Heart right ventricle (tissue), 16 donors: ENCODE results near the gene LTBP2. TPM values are rescaled to one million over a fixed set of nuclear protein-coding genes. Genes with fewer than 3 reads are reported as not detected.
A peak's percentile ranks its signal among the peaks of the same experiment; 100 is the strongest.

Experiments used
- ATAC-seq, 8 donors: fragments of 200-7000 bp; cut with Tn5 transposase; one replicate each; pipeline ENCODE4 v1.9.1; 2020; ENCODE audit warnings: mild to moderate bottlenecking in 8 of 8, moderate library complexity in 8 of 8, moderate number of reproducible peaks in 1 of 8
- DNase-seq, 2 donors: peaks; one replicate each; pipeline ENCODE4 v3.0.0-alpha.2; 2020
- H3K27ac ChIP-seq, 10 donors: fragments of 200-600 bp; sonication (generic) in 2 of 10; one replicate each; pipeline versions ENCODE4 v1.5.0 to v1.8.0; 2020 to 2022; ENCODE audit warnings: mild to moderate bottlenecking in 3 of 10
- H3K27me3 ChIP-seq, 7 donors: fragments of 200-600 bp; one replicate each; pipeline ENCODE4 v1.8.0; 2021 to 2022; ENCODE audit warnings: mild to moderate bottlenecking in 2 of 7
- H3K36me3 ChIP-seq, 9 donors: fragments of 200-600 bp; sonication (generic) in 1 of 9; one replicate each; pipeline versions ENCODE4 v1.5.0 to v1.8.0; 2020 to 2022; ENCODE audit warnings: mild to moderate bottlenecking in 2 of 9
- H3K4me1 ChIP-seq, 9 donors: fragments of 200-600 bp; sonication (generic) in 1 of 9; one replicate each; pipeline versions ENCODE4 v1.5.0 to v1.8.0; 2020 to 2022; ENCODE audit warnings: mild to moderate bottlenecking in 4 of 9
- H3K4me3 ChIP-seq, 10 donors: fragments of 200-600 bp; sonication (generic) in 2 of 10; one replicate each; pipeline versions ENCODE4 v1.5.0 to v1.8.0; 2020 to 2022; ENCODE audit warnings: mild to moderate bottlenecking in 7 of 10, moderate library complexity in 2 of 10
- H3K9me3 ChIP-seq, 11 donors: fragments of 200-600 bp in 10 of 11; sonication (generic) in 2 of 11; one replicate each; pipeline versions ENCODE4 v1.5.0 to v1.8.0; 2013 to 2022; ENCODE audit warnings: mild to moderate bottlenecking in 2 of 11, control low read depth in 1 of 11, moderate library complexity in 1 of 11
- WGBS, 2 donors: extraction: QIAGEN DNeasy Blood & Tissue Kit; methylation state at CpG; one replicate each; pipeline ENCODE4 v1.1.7; 2013; ENCODE audit warnings: inconsistent platforms in 1 of 2; 5-methylcytosine and 5-hydroxymethylcytosine counted together
- intact Hi-C, 10 donors: fragments of 100-400 bp; cut with DNase I; formaldehyde crosslinking; loops; one replicate each; pipeline versions ENCODE4 v1.11.1 to v1.14.2; 2022
- polyA plus RNA-seq, 2 donors: library from polyadenylated mRNA; stranded (reverse); fragments of 200-250 nt; gene quantifications; one replicate each; pipeline ENCODE4 v1.2.3, GENCODE V29; 2013
- total RNA-seq, 10 donors: library from RNA; stranded (reverse); fragmentation: NEBNext Ultra II Directional in 3 of 10; extraction: Animal tissue kit (Norgen Biotek cat#: 25700) in 3 of 10; gene quantifications; one replicate each; pipeline versions ENCODE4 v1.2.1 to v1.2.4, GENCODE V29; 2021 to 2023
- TF ChIP-seq, protein P1 (sequence below), 9 donors: fragments of 200-600 bp; sonication (generic) in 2 of 9; IDR thresholded peaks; one replicate each; pipeline versions ENCODE4 v1.5.0 to v1.8.0; 2021 to 2022; ENCODE audit warnings: antibody characterized with exemption in 9 of 9, mild to moderate bottlenecking in 5 of 9, moderate library complexity in 1 of 9
- donor health status: Arrhythmogenic right ventricular cardiomyopathy.
- donor health status: ischemic (EF 13 %, LVEDD 7.1; RV severe dilation, severe dysfunction).
- donor health status: healthy with polysubstance abuse.
- donor health status: DM: no; HTN: yes; CAD: no.
- donor health status: DM: no; HTN: no; CAD: no.
- donor health status: ischemic (EF 25% LVEDD 6.9; RV normal size, moderate dysfunction).
- donor health status: ischemic (EF 25% LVEDD 5.7; RV mildly dilated, moderate dysfunction).
- donor health status: healthy.
- donor health status: DM: yes; HTN: yes; CAD: no.
- donor health status: Ischemic cardiomyopathy.
- donor health status: ischemic (EF 35%, LVEDD 5.7; RV mildly dilated, moderate dysfunction).
- donor health status: nonischemic (EF 11% LVEDD 7.7; RV severe dilation, severe dysfunction).
- donor health status: DM: yes; HTN: yes; CAD: no.
- donor health status: PGD.
- donor health status: ischemic (EF 29% LVEDD 5.4; RV normal size, mild dysfunction).
- donor health status: nonischemic (EF 23%, LVEDD 6.1; RV moderate dilation, normal function).

Gene LTBP2
- total and polyA plus RNA-seq, 12 donors = 3.5 to 50.3 (median 17.3) TPM

DNA sequence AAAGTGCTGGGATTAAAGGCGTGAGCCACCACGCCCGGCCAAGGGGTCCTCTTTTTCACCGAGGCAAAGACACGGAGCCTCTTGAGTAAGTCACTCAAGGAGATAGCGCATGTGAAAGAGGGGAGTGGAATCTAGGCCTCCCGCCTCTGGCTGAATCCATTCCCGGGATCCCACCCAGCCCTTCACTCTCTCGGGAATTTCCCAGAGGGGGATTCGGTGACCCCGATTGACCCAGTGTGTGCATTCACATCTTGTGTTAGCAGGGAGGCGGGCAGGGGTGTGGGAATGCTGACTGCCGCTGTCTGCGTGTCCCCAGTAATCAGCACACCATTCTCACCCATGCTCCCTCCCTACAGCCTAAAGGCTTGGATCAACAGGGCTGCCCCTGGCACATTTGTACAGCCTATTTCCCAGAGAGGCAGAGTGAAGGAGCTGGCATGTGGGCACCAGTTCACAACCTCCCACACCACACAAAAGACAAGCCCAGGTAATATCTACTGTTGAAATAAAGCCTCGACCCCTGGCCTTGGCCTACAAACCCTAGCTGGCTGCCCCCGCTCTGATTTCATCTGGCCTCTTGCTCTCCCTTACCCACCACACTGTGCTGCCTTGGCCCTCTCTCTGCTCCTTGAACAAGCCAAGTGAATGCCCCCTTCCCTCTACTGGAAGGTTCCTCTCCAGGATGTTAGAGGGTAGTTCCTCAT lies 1.3 kb upstream of the LTBP2 start:
- Histone ChIP-seq H3K4me3 (peak overlapping the region in 1 of 10 donors; percentile 60), H3K27me3 (peaks cover 0 to 43% (median 21%) of the 10 kb centered on the region in 7 donors), H3K4me1 (peaks cover 3 to 74% (median 19%) of the 10 kb centered on the region in 9 donors), H3K36me3 (no peaks in the 10 kb centered on the region), H3K27ac (peak overlapping the region in 2 of 10 donors; percentile 7 to 44), H3K9me3 (no peaks in the 10 kb centered on the region)
- TF ChIP-seq, protein P1, sequence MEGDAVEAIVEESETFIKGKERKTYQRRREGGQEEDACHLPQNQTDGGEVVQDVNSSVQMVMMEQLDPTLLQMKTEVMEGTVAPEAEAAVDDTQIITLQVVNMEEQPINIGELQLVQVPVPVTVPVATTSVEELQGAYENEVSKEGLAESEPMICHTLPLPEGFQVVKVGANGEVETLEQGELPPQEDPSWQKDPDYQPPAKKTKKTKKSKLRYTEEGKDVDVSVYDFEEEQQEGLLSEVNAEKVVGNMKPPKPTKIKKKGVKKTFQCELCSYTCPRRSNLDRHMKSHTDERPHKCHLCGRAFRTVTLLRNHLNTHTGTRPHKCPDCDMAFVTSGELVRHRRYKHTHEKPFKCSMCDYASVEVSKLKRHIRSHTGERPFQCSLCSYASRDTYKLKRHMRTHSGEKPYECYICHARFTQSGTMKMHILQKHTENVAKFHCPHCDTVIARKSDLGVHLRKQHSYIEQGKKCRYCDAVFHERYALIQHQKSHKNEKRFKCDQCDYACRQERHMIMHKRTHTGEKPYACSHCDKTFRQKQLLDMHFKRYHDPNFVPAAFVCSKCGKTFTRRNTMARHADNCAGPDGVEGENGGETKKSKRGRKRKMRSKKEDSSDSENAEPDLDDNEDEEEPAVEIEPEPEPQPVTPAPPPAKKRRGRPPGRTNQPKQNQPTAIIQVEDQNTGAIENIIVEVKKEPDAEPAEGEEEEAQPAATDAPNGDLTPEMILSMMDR (IDR thresholded peaks at IDR 0.05) = no peak
- no peak for DNase-seq
- WGBS, 2 donors = 51 to 62% methylated on average over 16 of the region's 16 CpGs
- intact Hi-C loops = loop anchor here in 4 of 10 donors (5.0 to 10.0 kb wide), 5 partner anchors 54 to 249 kb away; partner anchors contain the start of genes AREL1 (in 1 of the 4), FCF1 (in 1 of the 4), ISCA2 (in 1 of the 4) and NPC2 (in 1 of the 4)
- ATAC-seq = no peak

DNA sequence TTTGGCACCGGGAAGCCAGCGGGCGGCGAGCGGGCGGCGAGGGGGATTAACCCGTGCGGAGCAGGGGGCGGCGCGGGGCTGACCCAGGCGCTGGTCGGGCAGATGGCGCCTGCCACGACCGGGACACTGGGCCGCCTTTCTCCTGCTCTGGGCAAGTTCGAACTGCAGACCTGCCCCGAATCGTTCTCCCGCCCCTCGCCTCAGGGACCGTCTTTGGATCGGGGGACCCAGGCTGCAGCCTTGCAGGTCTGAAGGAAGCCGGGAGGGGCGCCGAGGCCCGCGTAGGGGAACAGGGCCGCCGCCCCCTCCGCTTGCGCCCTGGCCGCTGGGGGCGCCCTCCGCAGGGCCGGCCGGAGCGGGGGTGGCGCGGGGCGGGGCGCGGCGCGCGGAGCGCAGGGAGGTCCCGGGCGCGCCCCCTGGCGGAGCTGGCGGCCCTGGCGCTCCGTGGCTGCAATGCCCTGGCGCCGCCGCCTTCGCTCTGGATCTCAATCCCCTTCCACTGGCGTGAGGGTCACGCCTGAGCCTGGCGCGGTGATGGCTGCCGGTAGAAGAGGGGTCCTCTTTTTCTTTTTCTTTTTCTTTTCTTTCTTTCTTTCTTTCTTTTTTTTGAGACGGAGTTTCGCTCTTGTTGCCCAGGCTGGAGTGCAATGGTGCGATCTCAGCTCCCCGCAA lies 449 bp upstream of the LTBP2 start:
- peak; percentile 65 to 83 for DNase-seq
- intact Hi-C loops = loop anchor here in 4 of 10 donors (5.0 to 10.0 kb wide), 5 partner anchors 55 to 248 kb away; partner anchors contain the start of genes AREL1 (in 1 of the 4), FCF1 (in 1 of the 4), ISCA2 (in 1 of the 4) and NPC2 (in 1 of the 4)
- Histone ChIP-seq H3K27ac (peak overlapping the region in 9 of 10 donors; percentile 28 to 86 (median 71)), H3K4me3 (peak overlapping the region; percentile 47 to 86 (median 68)), H3K4me1 (peaks cover 3 to 66% (median 17%) of the 10 kb centered on the region in 9 donors), H3K36me3 (no peaks in the 10 kb centered on the region), H3K27me3 (peaks cover 0 to 43% (median 21%) of the 10 kb centered on the region in 7 donors), H3K9me3 (no peaks in the 10 kb centered on the region)
- TF ChIP-seq, protein P1 (IDR thresholded peaks at IDR 0.05) = peak; percentile 53 to 92 (median 73)
- peak; percentile 71 to 89 (median 80) for ATAC-seq
- 5% methylated on average over 61 to 69 of the region's 69 CpGs for WGBS, 2 donors

DNA sequence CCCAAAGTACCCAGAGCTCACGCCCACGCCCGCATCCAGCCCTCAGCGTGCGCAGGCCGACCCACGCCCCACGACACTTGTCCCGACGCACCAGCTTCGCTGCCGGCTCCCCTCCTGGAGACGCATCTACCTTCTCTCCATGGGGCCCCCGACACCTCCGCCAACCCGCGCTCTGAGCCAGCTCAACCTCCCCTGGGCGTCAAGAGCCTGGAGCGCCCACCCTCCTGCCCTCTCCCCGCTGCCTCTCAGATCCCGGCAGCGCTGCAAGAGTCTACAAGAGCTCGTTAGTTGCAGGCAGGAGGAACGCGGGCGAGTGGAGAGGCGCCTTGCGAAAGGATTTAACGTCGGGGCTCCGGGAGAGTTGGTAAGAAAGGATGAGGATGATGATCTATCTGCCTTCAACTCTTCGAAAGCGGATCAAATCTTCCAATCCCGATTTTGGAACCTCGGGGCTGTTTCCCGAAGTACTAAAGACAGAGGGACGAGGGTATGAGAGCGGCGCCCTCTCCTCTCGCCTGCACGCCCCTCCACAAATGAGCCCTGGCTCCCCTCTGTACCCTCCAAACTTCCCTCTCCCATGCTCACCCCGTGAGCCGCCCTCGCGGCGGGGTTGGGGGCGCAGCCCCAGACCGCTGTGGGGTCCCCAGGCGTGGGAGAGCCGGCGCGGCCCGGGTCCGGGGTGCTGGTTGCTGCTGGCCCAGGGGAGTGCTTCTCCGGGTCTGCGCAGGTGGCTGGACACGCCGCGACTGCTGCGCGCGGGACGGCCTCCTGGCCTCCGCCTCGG lies 979 bp downstream of the LTBP2 start:
- peaks cover 0 to 41% (median 21%) of the 10 kb centered on the region in 7 donors for H3K27me3 ChIP-seq
- no peak for DNase-seq
- intact Hi-C loops = loop anchor here in 4 of 10 donors (5.0 to 10.0 kb wide), 5 partner anchors 56 to 246 kb away; partner anchors contain the start of genes AREL1 (in 1 of the 4), FCF1 (in 1 of the 4), ISCA2 (in 1 of the 4) and NPC2 (in 1 of the 4)
- no peaks in the 10 kb centered on the region for H3K9me3 ChIP-seq
- H3K4me3 ChIP-seq = peak overlapping the region; percentile 47 to 86 (median 68)
- 15 to 16% methylated on average over 64 to 65 of the region's 65 CpGs for WGBS, 2 donors
- H3K36me3 ChIP-seq = no peaks in the 10 kb centered on the region
- TF ChIP-seq, protein P1 (IDR thresholded peaks at IDR 0.05) = no peak
- H3K4me1 ChIP-seq = peaks cover 0 to 51% (median 15%) of the 10 kb centered on the region in 9 donors
- peak in 1 of 8 donors; percentile 33 for ATAC-seq
- peak overlapping the region; percentile 28 to 86 (median 70) for H3K27ac ChIP-seq
